GM13976 (cell line): ENCODE data around the gene SPDYA.
A peak's percentile ranks its signal among the peaks of the same experiment; 100 is the strongest.

Experiments used
- DNase-seq: peaks from one replicate; pipeline ENCODE4 v3.0.0; 2012; ENCODE audit warnings: low spot score
- in situ Hi-C: fragments of 300-500 bp; cut with MboI; formaldehyde crosslinking; loops from one replicate; pipeline ENCODE4 v1.12.0; 2022; ENCODE audit warnings: low sequenced_read_pairs, mixed read lengths, inconsistent platforms; ENCODE audit not compliant: unreplicated experiment
- TF ChIP-seq, protein P1 (sequence below): IDR thresholded peaks from 2 replicates; pipeline ENCODE4 v1.5.1; 2012; ENCODE audit warnings: borderline replicate concordance, mild to moderate bottlenecking; ENCODE audit not compliant: insufficient read depth; ENCODE audit errors: extremely low read depth, missing control alignments, control extremely low read depth

Gene SPDYA

DNA sequence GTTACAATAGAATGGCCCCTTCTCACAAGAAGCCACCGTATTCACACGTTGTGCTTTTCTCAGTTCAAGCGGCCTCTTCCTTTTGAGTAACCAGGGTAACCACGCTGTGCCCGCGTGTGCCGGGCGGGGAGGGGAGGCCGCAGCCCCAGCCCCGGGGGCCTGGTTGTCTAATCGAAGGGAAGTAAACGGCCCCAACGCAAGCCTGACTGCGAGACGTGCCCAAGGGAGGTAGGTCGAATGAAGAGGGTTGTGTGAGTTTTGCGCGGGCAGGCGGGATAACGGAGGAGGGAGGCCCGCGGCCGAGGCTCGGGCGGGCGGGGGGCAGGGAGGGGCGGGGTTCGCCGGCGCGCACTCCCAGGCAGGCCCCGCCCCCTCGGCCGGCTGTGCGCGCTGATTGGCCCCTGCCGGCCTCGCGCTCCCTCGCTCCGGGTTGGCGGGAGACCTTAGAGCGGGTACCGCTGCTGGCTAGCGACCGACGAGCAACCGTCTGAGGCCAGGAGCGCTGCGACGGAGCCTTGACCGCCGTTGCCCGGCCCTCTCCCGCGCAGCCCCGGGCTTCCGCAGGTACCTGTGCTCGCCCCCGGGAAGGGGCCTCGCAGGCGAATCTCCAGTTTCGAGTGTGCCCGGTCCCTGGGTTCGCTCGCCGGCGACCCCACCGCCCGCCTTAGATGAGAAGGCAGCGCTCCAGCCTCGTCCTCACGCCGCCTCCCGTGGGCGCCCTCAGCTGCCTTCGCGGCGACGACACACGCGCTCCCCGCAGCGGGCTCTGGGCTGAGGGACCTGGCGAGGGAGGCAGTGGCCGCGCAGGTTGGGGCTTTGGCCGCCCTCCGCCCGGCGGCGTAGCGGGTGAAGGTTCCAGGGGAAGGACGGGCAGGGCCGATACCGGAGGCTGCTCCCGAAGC lies at the start of gene SPDYA:
TSS of gene SPDYA (plus strand) at position 451 of the 902 bp plus-strand sequence. CDS start 5,181 bp downstream, outside the sequence.
- DNase-seq, result peak; percentile 90
- TF ChIP-seq, protein P1, sequence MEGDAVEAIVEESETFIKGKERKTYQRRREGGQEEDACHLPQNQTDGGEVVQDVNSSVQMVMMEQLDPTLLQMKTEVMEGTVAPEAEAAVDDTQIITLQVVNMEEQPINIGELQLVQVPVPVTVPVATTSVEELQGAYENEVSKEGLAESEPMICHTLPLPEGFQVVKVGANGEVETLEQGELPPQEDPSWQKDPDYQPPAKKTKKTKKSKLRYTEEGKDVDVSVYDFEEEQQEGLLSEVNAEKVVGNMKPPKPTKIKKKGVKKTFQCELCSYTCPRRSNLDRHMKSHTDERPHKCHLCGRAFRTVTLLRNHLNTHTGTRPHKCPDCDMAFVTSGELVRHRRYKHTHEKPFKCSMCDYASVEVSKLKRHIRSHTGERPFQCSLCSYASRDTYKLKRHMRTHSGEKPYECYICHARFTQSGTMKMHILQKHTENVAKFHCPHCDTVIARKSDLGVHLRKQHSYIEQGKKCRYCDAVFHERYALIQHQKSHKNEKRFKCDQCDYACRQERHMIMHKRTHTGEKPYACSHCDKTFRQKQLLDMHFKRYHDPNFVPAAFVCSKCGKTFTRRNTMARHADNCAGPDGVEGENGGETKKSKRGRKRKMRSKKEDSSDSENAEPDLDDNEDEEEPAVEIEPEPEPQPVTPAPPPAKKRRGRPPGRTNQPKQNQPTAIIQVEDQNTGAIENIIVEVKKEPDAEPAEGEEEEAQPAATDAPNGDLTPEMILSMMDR, result no peak
- in situ Hi-C loops, result loop anchor here (25.0 kb wide), 1 partner anchor 377 kb away; no protein-coding TSS in a partner anchor

- DNase-seq, result no peak
- TF ChIP-seq, protein P1, result no peak
- in situ Hi-C loops, result no loop called here
These were observed 49.2 kb upstream of the SPDYA start for GRCh38 chr2:28761420-28761819.

- in situ Hi-C loops, result no loop called here
- TF ChIP-seq, protein P1, result no peak
- DNase-seq, result no peak
These were observed 45.5 kb upstream of the SPDYA start for GRCh38 chr2:28764909-28765711.

DNA sequence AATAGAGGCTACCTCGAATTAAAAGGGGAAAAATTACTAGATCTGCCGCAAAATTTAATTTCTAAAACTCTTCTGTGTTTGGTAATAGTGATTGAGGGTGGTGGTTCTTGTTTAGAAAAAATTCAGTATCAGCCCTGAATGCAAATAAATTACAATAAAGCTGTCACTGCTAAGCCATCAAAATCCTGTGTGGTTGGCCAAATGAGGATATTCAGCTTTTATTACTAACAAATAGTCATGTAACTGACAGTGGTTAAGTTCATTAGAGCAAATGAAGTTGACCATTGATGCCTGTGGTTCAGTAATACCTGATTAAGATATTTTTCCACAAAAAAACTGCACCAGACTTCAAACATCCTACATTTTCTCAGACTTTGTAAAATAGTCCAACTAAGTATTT lies 44.6 kb upstream of the SPDYA start:
- in situ Hi-C loops, result no loop called here
- DNase-seq, result no peak
- TF ChIP-seq, protein P1, result no peak

DNA sequence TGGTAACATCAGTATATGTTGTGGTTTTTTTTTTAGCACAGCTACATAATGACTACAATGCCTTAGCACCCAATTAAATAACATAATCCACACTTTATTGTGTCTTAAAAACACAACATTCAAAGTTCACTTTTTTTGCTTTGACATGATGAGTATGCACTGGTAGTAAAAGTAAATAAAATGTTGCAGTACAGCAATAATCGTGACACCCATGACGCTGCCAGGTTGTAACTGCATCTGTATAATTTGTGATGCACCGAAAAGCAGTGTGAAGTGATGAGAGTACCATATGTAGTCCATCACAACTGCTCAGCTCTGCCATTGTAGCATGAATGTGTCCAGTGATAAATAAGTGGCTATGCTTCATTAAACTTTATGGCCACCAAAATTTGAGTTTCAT lies 43.3 kb upstream of the SPDYA start:
- DNase-seq, result no peak
- TF ChIP-seq, protein P1, result no peak
- in situ Hi-C loops, result no loop called here

DNA sequence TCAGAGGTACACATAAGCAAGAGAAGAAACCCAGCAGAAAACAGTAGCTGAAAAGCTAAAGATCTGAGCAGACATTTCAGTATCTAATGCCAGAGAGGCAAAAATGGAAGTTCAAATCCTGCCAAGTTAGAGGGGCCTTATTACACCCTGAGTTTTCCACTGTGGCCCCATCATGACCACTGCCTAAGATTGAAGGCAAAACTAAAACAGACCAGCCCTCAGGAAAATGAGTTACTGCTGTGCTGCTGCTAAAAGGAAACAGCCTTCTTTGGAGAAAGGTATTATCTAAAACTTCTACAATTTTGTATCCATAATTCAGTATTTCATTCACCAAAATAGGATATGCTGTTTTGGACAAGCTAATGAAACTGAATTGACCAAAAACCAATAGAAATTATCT lies 42.2 kb upstream of the SPDYA start:
- no peak for DNase-seq
- TF ChIP-seq, protein P1, result no peak
- in situ Hi-C loops, result no loop called here
